ENCODE results near the gene RYK. TPM values are rescaled to one million over a fixed set of nuclear protein-coding genes. Genes with fewer than 3 reads are reported as not detected.

RYK gene
- total RNA-seq, 1 donor from 2014 or later, result 56.6 TPM

DNA sequence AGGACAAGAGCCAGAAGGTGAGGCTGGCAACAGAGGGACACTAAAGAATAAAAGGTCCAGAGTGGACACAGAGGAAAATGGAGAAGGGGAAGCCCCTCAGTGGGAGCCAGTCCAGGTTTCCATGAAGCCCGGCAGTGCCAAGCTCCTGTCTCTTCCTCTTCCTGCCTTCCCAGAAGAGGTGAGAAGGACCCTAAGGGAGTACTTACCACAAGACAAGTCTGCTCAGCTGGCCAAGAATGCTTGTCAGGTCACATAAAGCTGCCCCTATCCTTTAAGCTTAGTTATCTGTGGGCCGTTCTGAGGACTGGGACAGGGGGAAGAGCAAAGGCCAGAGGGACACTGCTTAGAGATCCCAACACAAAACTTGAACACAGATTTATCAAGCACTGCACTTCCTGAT lies 100.2 kb downstream of the RYK start:
- H3K4me1 ChIP-seq, result no peaks in the 10 kb centered on the region
- peak; percentile 42 for ATAC-seq
- H3K27ac ChIP-seq, result no peak overlapping the region

GRCh38 chr3:134149286-134149685 lies 101.4 kb downstream of the RYK start:
- no peak for ATAC-seq
- H3K27ac ChIP-seq, result no peak overlapping the region
- intact Hi-C loops (cut with DNase I), result no loop called here
- peaks cover 4% of the 10 kb centered on the region for H3K4me1 ChIP-seq
- H3K4me3 ChIP-seq, result no peak overlapping the region
- H3K36me3 ChIP-seq, result peaks cover 14% of the 10 kb centered on the region
- no peaks in the 10 kb centered on the region for H3K27me3 ChIP-seq
- H3K9me3 ChIP-seq, result no peaks in the 10 kb centered on the region
- no peak for DNase-seq
- TF ChIP-seq CTCF (IDR thresholded peaks at IDR 0.05), result no peak

More for the DNA sequence above, 100.2 kb downstream of the RYK start:
- no peak for TF ChIP-seq CTCF (IDR thresholded peaks at IDR 0.05)
- no peak for DNase-seq
- Histone ChIP-seq H3K36me3 (peaks cover 26% of the 10 kb centered on the region), H3K4me3 (no peak overlapping the region), H3K9me3 (no peaks in the 10 kb centered on the region), H3K27me3 (no peaks in the 10 kb centered on the region)
- intact Hi-C loops (cut with DNase I), result no loop called here

DNA sequence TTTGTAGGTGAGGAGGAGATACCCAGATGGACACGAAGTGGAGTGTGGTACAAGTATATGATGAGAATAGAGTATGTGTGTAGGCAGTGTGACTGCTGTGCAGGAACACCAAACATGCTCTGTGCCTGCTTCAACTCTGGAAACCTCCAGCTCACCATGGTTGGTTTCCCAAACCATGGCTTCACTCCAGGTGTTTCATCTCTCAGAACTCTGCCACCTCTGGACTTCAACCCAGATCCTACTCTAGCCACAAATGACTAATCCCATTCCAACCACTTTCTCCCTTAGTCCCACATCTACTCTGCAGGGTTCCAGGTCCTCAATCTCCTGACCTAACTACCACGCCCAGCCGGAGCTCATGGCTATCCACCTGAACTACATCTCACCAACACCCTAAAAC lies 102.1 kb downstream of the RYK start:
- ATAC-seq (no peak), DNase-seq (no peak)
- peaks cover 7% of the 10 kb centered on the region for H3K36me3 ChIP-seq
- intact Hi-C loops (cut with DNase I), result no loop called here
- no peaks in the 10 kb centered on the region for H3K9me3 ChIP-seq
- no peak overlapping the region for H3K4me3 ChIP-seq
- H3K27ac ChIP-seq, result no peak overlapping the region
- H3K27me3 ChIP-seq, result no peaks in the 10 kb centered on the region
- no peak for TF ChIP-seq CTCF (IDR thresholded peaks at IDR 0.05)
- peaks cover 11% of the 10 kb centered on the region for H3K4me1 ChIP-seq

- no peak for ATAC-seq
Observed at GRCh38 chr3:134147411-134147810, 103.2 kb downstream of the RYK start.

GRCh38 chr3:134146666-134147065 lies 104.0 kb downstream of the RYK start:
- intact Hi-C loops (cut with DNase I), result no loop called here
- Histone ChIP-seq H3K27me3 (no peaks in the 10 kb centered on the region), H3K36me3 (peaks cover under 1% of the 10 kb centered on the region), H3K4me1 (peaks cover 11% of the 10 kb centered on the region), H3K27ac (no peak overlapping the region), H3K4me3 (no peak overlapping the region), H3K9me3 (no peaks in the 10 kb centered on the region)
- no peak for ATAC-seq
- DNase-seq, result no peak
- TF ChIP-seq CTCF (IDR thresholded peaks at IDR 0.05), result no peak

More at GRCh38 chr3:134147411-134147810, 103.2 kb downstream of the RYK start:
- H3K9me3 ChIP-seq, result no peaks in the 10 kb centered on the region
- H3K27ac ChIP-seq, result no peak overlapping the region
- peaks cover 6% of the 10 kb centered on the region for H3K36me3 ChIP-seq
- peaks cover 11% of the 10 kb centered on the region for H3K4me1 ChIP-seq
- intact Hi-C loops (cut with DNase I), result no loop called here
- DNase-seq, result no peak
- no peak for TF ChIP-seq CTCF (IDR thresholded peaks at IDR 0.05)
- H3K27me3 ChIP-seq, result no peaks in the 10 kb centered on the region
- no peak overlapping the region for H3K4me3 ChIP-seq

DNA sequence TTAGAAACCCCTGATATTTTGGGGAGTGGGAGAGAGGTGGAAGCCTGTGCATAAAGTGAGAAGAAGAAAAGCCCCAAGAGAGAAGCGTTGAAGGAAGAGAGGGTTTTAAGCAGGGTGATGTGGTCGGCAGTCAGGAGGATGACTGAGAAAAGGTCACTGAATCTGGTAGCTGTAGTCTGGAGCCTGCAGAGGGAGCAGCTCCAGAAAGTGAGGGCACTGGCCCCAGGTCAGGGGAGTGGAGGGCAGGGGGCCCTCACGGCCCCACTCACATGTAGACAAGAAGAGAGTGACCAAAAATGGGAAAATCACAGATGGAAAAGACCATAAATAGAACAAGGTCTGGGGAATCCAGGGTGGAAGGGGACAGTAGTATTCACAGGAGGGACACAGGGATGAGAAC lies 105.5 kb downstream of the RYK start:
- Histone ChIP-seq H3K4me3 (no peak overlapping the region), H3K36me3 (no peaks in the 10 kb centered on the region), H3K27ac (peak overlapping the region; percentile 24), H3K4me1 (peaks cover 11% of the 10 kb centered on the region), H3K27me3 (no peaks in the 10 kb centered on the region), H3K9me3 (no peaks in the 10 kb centered on the region)
- no peak for ATAC-seq
- intact Hi-C loops (cut with DNase I), result no loop called here
- DNase-seq, result no peak
- no peak for TF ChIP-seq CTCF (IDR thresholded peaks at IDR 0.05)

All from upper lobe of right lung (tissue), 1 donor.